IMR-90 (cell line): ENCODE results near the gene JADE2. TPM values are rescaled to one million over a fixed set of nuclear protein-coding genes. Genes with fewer than 3 reads are reported as not detected.

Source experiments
- ATAC-seq: fragments of 200-7000 bp; cut with Tn5 transposase; 2 replicates; pipeline ENCODE4 v1.9.1; 2020; ENCODE audit warnings: low read depth, mild to moderate bottlenecking, moderate library complexity
- BruUV-seq: library from RNA; stranded (reverse); fragments of 400-500 nt; replicated peaks from 2 replicates; lab custom pipeline; 2021; lab: Mats Ljungman, UMichigan
- CTCF ChIA-PET: fragments of 300-600 bp; formaldehyde crosslinking; extraction: SDS; loops from one replicate; lab custom pipeline; 2021; ENCODE audit warnings: antibody characterized with exemption; lab: Yijun Ruan, JAX
- POLR2A ChIA-PET: fragments of 300-600 bp; sonication (Branson Sonifier 250); formaldehyde crosslinking; loops from one replicate; lab custom pipeline; 2022; ENCODE audit warnings: antibody characterized with exemption; ENCODE audit not compliant: unreplicated experiment; lab: Charles Lee
- DNase-seq: peaks from one replicate; pipeline ENCODE4 v3.0.0; 2013
- H2AFZ ChIP-seq: replicated peaks from 2 replicates; pipeline ENCODE3; 2013; ENCODE audit warnings: low read length, mild to moderate bottlenecking; ENCODE audit not compliant: poor library complexity
- H2AK5ac ChIP-seq: 2 replicates; pipeline ENCODE4 v1.6.1; 2013; ENCODE audit warnings: low read depth, low read length, inconsistent platforms
- H2AK9ac ChIP-seq: replicated peaks from 2 replicates; pipeline ENCODE3; 2013; ENCODE audit warnings: mild to moderate bottlenecking, low read depth, low read length, moderate library complexity; ENCODE audit not compliant: poor library complexity
- H2BK120ac ChIP-seq: 2 replicates; pipeline ENCODE4 v1.6.1; 2013; ENCODE audit warnings: low read depth, low read length, inconsistent platforms
- H2BK15ac ChIP-seq: 3 replicates; pipeline ENCODE4 v1.6.1; 2013; ENCODE audit warnings: low read depth, low read length, inconsistent platforms
- H2BK20ac ChIP-seq: 2 replicates; pipeline ENCODE4 v1.6.1; 2013; ENCODE audit warnings: low read depth, mild to moderate bottlenecking, inconsistent platforms, low read length, moderate library complexity
- H2BK5ac ChIP-seq: 2 replicates; pipeline ENCODE4 v1.6.1; 2013; ENCODE audit warnings: mild to moderate bottlenecking, low read depth, low read length, inconsistent platforms; ENCODE audit not compliant: poor library complexity, severe bottlenecking
- H3K14ac ChIP-seq: replicated peaks from 2 replicates; pipeline ENCODE4 v1.6.1; 2013; ENCODE audit warnings: low read depth, low read length, inconsistent platforms
- H3K18ac ChIP-seq: 2 replicates; pipeline ENCODE4 v1.6.1; 2013; ENCODE audit warnings: low read depth, low read length, control low read depth
- H3K23ac ChIP-seq: 2 replicates; pipeline ENCODE4 v1.6.1; 2013; ENCODE audit warnings: low read depth, low read length, inconsistent platforms
- H3K27ac ChIP-seq: 2 replicates; pipeline ENCODE4 v1.5.1; 2013; ENCODE audit warnings: mild to moderate bottlenecking, control low read depth, low read length; ENCODE audit not compliant: insufficient read depth
- H3K27me3 ChIP-seq: 2 replicates; pipeline ENCODE4 v1.6.1; 2013; ENCODE audit warnings: low read length; ENCODE audit not compliant: control insufficient read depth, insufficient read depth
- H3K36me3 ChIP-seq: 2 replicates; pipeline ENCODE4 v1.6.1; 2013; ENCODE audit warnings: low read length, mixed read lengths; ENCODE audit not compliant: control insufficient read depth, insufficient read depth
- H3K4ac ChIP-seq: 2 replicates; pipeline ENCODE4 v1.6.1; 2013; ENCODE audit warnings: low read depth, low read length, inconsistent platforms
- H3K4me1 ChIP-seq: 2 replicates; pipeline ENCODE4 v1.6.1; 2013; ENCODE audit warnings: low read length, mixed read lengths; ENCODE audit not compliant: control insufficient read depth, insufficient read depth
- H3K4me2 ChIP-seq: 2 replicates; pipeline ENCODE4 v1.6.1; 2013; ENCODE audit warnings: low read depth, mild to moderate bottlenecking, control low read depth, low read length, moderate library complexity
- H3K4me3 ChIP-seq: 2 replicates; pipeline ENCODE4 v1.5.1; 2013; ENCODE audit warnings: low read depth, mild to moderate bottlenecking, control low read depth, low read length, moderate library complexity; ENCODE audit not compliant: insufficient read depth
- H3K56ac ChIP-seq: 2 replicates; pipeline ENCODE4 v1.6.1; 2013; ENCODE audit warnings: low read length, inconsistent platforms; ENCODE audit not compliant: insufficient read depth; ENCODE audit errors: extremely low read depth
- H3K79me1 ChIP-seq, 2 experiments: 2 replicates each; pipeline ENCODE4 v1.6.1; 2013; ENCODE audit warnings: low read length in 2 of 2, inconsistent platforms in 1 of 2, low read depth in 1 of 2
- H3K9ac ChIP-seq: 2 replicates; pipeline ENCODE4 v1.6.1; 2013; ENCODE audit warnings: low read depth, low read length, control low read depth
- H3K9me1 ChIP-seq: 2 replicates; pipeline ENCODE4 v1.6.1; 2013; ENCODE audit warnings: low read length, inconsistent platforms; ENCODE audit not compliant: insufficient read depth
- H3K9me3 ChIP-seq: 2 replicates; pipeline ENCODE4 v1.6.1; 2013; ENCODE audit warnings: low read length; ENCODE audit not compliant: control insufficient read depth, insufficient read depth
- H4K20me1 ChIP-seq: 2 replicates; pipeline ENCODE4 v1.6.1; 2013; ENCODE audit warnings: low read length, inconsistent platforms; ENCODE audit not compliant: insufficient read depth
- H4K5ac ChIP-seq: 2 replicates; pipeline ENCODE4 v1.6.1; 2013; ENCODE audit warnings: mild to moderate bottlenecking, low read depth, low read length, control low read depth
- H4K8ac ChIP-seq, 2 experiments: 2 replicates each; pipeline ENCODE4 v1.6.1; 2013; ENCODE audit warnings: low read depth in 2 of 2, low read length in 2 of 2, control low read depth in 1 of 2, inconsistent platforms in 1 of 2
- H4K91ac ChIP-seq: 2 replicates; pipeline ENCODE4 v1.6.1; 2013; ENCODE audit warnings: low read depth, low read length, inconsistent platforms; ENCODE audit not compliant: insufficient read depth
- BHLHE40 ChIP-seq: fragments of 150-350 bp; IDR thresholded peaks from 2 replicates; pipeline ENCODE4 v1.6.1; 2016; ENCODE audit warnings: mild to moderate bottlenecking, low read depth, low read length
- CEBPB ChIP-seq: IDR thresholded peaks from 2 replicates; pipeline ENCODE4 v1.6.1; 2012; ENCODE audit warnings: low read depth, low read length, improper control_type of control experiment
- CHD1 ChIP-seq: IDR thresholded peaks from 2 replicates; pipeline ENCODE4 v1.6.1; 2012; ENCODE audit warnings: low read depth, low read length, improper control_type of control experiment
- FOS ChIP-seq: fragments of 150-350 bp; IDR thresholded peaks from 2 replicates; pipeline ENCODE4 v1.6.1; 2016; ENCODE audit warnings: low read depth, low read length
- MAFK ChIP-seq: IDR thresholded peaks from 2 replicates; pipeline ENCODE4 v1.6.1; 2012; ENCODE audit warnings: low read depth, low read length, improper control_type of control experiment
- MAZ ChIP-seq: IDR thresholded peaks from 2 replicates; pipeline ENCODE4 v1.6.1; 2012; ENCODE audit warnings: low read depth, mild to moderate bottlenecking, low read length, improper control_type of control experiment, moderate library complexity, borderline replicate concordance
- MXI1 ChIP-seq: IDR thresholded peaks from 2 replicates; pipeline ENCODE4 v1.6.1; 2012; ENCODE audit warnings: low read depth, mild to moderate bottlenecking, low read length, moderate library complexity, borderline replicate concordance
- NFE2L2 ChIP-seq: fragments of 150-350 bp; IDR thresholded peaks from 2 replicates; pipeline ENCODE4 v1.6.1; 2016; ENCODE audit warnings: low read depth, mild to moderate bottlenecking, low read length
- POLR2A ChIP-seq: IDR thresholded peaks from 2 replicates; pipeline ENCODE4 v1.6.1; 2012; ENCODE audit warnings: mild to moderate bottlenecking, low read depth, low read length
- RAD21 ChIP-seq: IDR thresholded peaks from 2 replicates; pipeline ENCODE4 v1.6.1; 2012; ENCODE audit warnings: low read length, improper control_type of control experiment
- RCOR1 ChIP-seq: IDR thresholded peaks from 2 replicates; pipeline ENCODE4 v1.6.1; 2012; ENCODE audit warnings: mild to moderate bottlenecking, low read length, improper control_type of control experiment; ENCODE audit not compliant: insufficient replicate concordance
- RFX5 ChIP-seq: IDR thresholded peaks from 2 replicates; pipeline ENCODE4 v1.8.0; 2012; ENCODE audit warnings: low read depth, mild to moderate bottlenecking, low read length, moderate library complexity
- SMC3 ChIP-seq: fragments of 150-350 bp; IDR thresholded peaks from 2 replicates; pipeline ENCODE4 v1.6.1; 2016; ENCODE audit warnings: low read depth, mild to moderate bottlenecking, antibody characterized with exemption, low read length, moderate library complexity
- WGBS, 2 experiments: methylation state at CpG; one replicate each; pipeline versions ENCODE4 v1.1.5 to v1.1.7; 2013; ENCODE audit warnings: missing lambda C conversion rate in 2 of 2; ENCODE audit not compliant: insufficient read length in 1 of 2; ENCODE audit errors: extremely low coverage in 2 of 2; 5-methylcytosine and 5-hydroxymethylcytosine counted together
- dilution Hi-C: fragments of 300-500 bp; cut with HindIII; formaldehyde crosslinking; loops from one replicate; pipeline ENCODE4 v1.14.3; 2018; ENCODE audit warnings: low sequenced_read_pairs; ENCODE audit not compliant: unreplicated experiment
- in situ Hi-C: fragments of 300-500 bp; cut with MboI; formaldehyde crosslinking; loops from 3 replicates; pipeline ENCODE4 v1.14.3; 2019; ENCODE audit warnings: low sequenced_read_pairs, inconsistent platforms, mixed read lengths
- intact Hi-C: fragments of 100-400 bp; cut with micrococcal nuclease; formaldehyde crosslinking; loops from 2 replicates; pipeline ENCODE4 v1.10.0; 2022
- polyA plus RNA-seq, 3 experiments: library from polyadenylated mRNA; depleted of rRNA; stranded (reverse); fragments of >200 nt; gene quantifications; 2 replicates each; pipeline ENCODE4 v1.2.3, GENCODE V29; 2012; ENCODE audit warnings: low replicate concordance in 1 of 3
- total RNA-seq: library from RNA; depleted of rRNA; stranded (reverse); fragments of >200 nt; gene quantifications from 2 replicates; pipeline ENCODE4 v1.2.3, GENCODE V29; 2012
- TF ChIP-seq, protein P1 (sequence below): fragments of 150-350 bp; IDR thresholded peaks from 2 replicates; pipeline ENCODE4 v1.6.1; 2017; ENCODE audit warnings: mild to moderate bottlenecking, antibody characterized with exemption, low read length, low read depth
- TF ChIP-seq, protein P2 (sequence below): fragments of 150-350 bp; IDR thresholded peaks from 2 replicates; pipeline ENCODE4 v1.6.1; 2016; ENCODE audit warnings: low read depth, mild to moderate bottlenecking, low read length, moderate library complexity, borderline replicate concordance
- TF ChIP-seq, protein P3 (sequence below): conservative IDR thresholded peaks from 2 replicates; pipeline ENCODE4 v1.5.1; 2012; ENCODE audit warnings: mild to moderate bottlenecking, low read depth, low read length, improper control_type of control experiment

JADE2 gene
- total and polyA plus RNA-seq, 2 of the 4 experiments (the other 2 are of a cell fraction), result 13.3 to 14.9 TPM

DNA sequence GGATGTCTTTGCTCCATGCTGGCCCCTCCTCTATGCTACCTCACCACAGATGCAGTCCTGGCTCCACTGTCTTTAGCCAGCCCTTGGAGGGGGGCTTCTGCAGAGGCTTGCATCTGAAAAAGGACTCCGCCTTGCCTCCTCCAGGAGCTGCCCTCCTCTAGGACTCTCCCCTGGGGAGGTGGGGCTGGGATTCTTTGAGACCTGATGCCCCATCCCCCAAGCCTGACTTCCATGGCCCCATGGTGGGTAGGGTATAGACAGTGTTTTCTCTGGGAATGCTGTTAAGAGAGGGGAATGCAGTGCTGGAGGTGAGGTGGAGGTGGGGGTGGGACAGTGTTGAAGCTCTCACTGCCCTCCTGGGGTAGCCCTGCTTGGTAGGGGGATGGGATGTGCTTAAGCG lies 14.3 kb downstream of the JADE2 start:
- no peak overlapping the region for H2AK9ac ChIP-seq
- H3K4me2 ChIP-seq, result no peak overlapping the region
- CTCF ChIA-PET, result no interaction called here
- H4K8ac ChIP-seq, result no peak overlapping the region
- BruUV-seq, result no TSS peak
- no peak overlapping the region for H2AFZ ChIP-seq
- no peak for TF ChIP-seq BHLHE40
- no peak for TF ChIP-seq MAZ
- TF ChIP-seq RCOR1, result no peak
- TF ChIP-seq MXI1, result no peak
- TF ChIP-seq FOS, result no peak
- TF ChIP-seq POLR2A, result no peak
- TF ChIP-seq RAD21, result no peak
- no peak for TF ChIP-seq CHD1
- TF ChIP-seq, protein P1, sequence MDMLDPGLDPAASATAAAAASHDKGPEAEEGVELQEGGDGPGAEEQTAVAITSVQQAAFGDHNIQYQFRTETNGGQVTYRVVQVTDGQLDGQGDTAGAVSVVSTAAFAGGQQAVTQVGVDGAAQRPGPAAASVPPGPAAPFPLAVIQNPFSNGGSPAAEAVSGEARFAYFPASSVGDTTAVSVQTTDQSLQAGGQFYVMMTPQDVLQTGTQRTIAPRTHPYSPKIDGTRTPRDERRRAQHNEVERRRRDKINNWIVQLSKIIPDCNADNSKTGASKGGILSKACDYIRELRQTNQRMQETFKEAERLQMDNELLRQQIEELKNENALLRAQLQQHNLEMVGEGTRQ, result no peak
- TF ChIP-seq, protein P2, sequence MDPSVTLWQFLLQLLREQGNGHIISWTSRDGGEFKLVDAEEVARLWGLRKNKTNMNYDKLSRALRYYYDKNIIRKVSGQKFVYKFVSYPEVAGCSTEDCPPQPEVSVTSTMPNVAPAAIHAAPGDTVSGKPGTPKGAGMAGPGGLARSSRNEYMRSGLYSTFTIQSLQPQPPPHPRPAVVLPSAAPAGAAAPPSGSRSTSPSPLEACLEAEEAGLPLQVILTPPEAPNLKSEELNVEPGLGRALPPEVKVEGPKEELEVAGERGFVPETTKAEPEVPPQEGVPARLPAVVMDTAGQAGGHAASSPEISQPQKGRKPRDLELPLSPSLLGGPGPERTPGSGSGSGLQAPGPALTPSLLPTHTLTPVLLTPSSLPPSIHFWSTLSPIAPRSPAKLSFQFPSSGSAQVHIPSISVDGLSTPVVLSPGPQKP, result no peak
- TF ChIP-seq RFX5, result no peak
- TF ChIP-seq MAFK, result no peak
- no peak for TF ChIP-seq SMC3
- TF ChIP-seq, protein P3, sequence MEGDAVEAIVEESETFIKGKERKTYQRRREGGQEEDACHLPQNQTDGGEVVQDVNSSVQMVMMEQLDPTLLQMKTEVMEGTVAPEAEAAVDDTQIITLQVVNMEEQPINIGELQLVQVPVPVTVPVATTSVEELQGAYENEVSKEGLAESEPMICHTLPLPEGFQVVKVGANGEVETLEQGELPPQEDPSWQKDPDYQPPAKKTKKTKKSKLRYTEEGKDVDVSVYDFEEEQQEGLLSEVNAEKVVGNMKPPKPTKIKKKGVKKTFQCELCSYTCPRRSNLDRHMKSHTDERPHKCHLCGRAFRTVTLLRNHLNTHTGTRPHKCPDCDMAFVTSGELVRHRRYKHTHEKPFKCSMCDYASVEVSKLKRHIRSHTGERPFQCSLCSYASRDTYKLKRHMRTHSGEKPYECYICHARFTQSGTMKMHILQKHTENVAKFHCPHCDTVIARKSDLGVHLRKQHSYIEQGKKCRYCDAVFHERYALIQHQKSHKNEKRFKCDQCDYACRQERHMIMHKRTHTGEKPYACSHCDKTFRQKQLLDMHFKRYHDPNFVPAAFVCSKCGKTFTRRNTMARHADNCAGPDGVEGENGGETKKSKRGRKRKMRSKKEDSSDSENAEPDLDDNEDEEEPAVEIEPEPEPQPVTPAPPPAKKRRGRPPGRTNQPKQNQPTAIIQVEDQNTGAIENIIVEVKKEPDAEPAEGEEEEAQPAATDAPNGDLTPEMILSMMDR, result no peak
- no peak for TF ChIP-seq NFE2L2
- TF ChIP-seq CEBPB, result no peak
- no peak overlapping the region for H2BK15ac ChIP-seq
- dilution Hi-C loops (no loop called here), intact Hi-C loops (no loop called here), in situ Hi-C loops (no loop called here)
- WGBS, 2 experiments, result no CpG with 5 or more reads among the region's 2 CpGs
- H3K27me3 ChIP-seq, result no peaks in the 10 kb centered on the region
- H3K9me3 ChIP-seq, result no peaks in the 10 kb centered on the region
- H2AK5ac ChIP-seq, result no peak overlapping the region
- H3K79me1 ChIP-seq, result peaks cover 17 to 55% of the 10 kb centered on the region in 2 experiments; a peak in 3 of 4 replicates
- peaks cover 48% of the 10 kb centered on the region for H3K36me3 ChIP-seq
- no peak overlapping the region for H3K4me3 ChIP-seq
- no peak overlapping the region for H2BK20ac ChIP-seq
- peaks cover 8% of the 10 kb centered on the region; the same call in 1 of the 2 replicates for H3K9me1 ChIP-seq
- no peak overlapping the region for H2BK120ac ChIP-seq
- no peak for DNase-seq
- POLR2A ChIA-PET, result no interaction called here
- H3K4ac ChIP-seq, result no peak overlapping the region
- H4K5ac ChIP-seq, result no peak overlapping the region
- peaks cover 22% of the 10 kb centered on the region; the same call in 1 of the 2 replicates for H4K20me1 ChIP-seq
- no peak overlapping the region for H3K9ac ChIP-seq
- no peak overlapping the region for H3K23ac ChIP-seq
- H3K18ac ChIP-seq, result no peak overlapping the region
- no peak overlapping the region for H3K27ac ChIP-seq
- H2BK5ac ChIP-seq, result no peak overlapping the region
- H3K4me1 ChIP-seq, result no peaks in the 10 kb centered on the region
- H3K56ac ChIP-seq, result no peak overlapping the region
- no peak overlapping the region for H4K91ac ChIP-seq
- no peak for ATAC-seq
- H3K14ac ChIP-seq, result no peak overlapping the region
